ENCODE data around the gene SENP7.
"Not testable (repeated sequence)": the region's sequence is repeated elsewhere in the genome, so short reads cannot be mapped to it uniquely, and the experiment has no call there.

The SENP7 gene, protein sequence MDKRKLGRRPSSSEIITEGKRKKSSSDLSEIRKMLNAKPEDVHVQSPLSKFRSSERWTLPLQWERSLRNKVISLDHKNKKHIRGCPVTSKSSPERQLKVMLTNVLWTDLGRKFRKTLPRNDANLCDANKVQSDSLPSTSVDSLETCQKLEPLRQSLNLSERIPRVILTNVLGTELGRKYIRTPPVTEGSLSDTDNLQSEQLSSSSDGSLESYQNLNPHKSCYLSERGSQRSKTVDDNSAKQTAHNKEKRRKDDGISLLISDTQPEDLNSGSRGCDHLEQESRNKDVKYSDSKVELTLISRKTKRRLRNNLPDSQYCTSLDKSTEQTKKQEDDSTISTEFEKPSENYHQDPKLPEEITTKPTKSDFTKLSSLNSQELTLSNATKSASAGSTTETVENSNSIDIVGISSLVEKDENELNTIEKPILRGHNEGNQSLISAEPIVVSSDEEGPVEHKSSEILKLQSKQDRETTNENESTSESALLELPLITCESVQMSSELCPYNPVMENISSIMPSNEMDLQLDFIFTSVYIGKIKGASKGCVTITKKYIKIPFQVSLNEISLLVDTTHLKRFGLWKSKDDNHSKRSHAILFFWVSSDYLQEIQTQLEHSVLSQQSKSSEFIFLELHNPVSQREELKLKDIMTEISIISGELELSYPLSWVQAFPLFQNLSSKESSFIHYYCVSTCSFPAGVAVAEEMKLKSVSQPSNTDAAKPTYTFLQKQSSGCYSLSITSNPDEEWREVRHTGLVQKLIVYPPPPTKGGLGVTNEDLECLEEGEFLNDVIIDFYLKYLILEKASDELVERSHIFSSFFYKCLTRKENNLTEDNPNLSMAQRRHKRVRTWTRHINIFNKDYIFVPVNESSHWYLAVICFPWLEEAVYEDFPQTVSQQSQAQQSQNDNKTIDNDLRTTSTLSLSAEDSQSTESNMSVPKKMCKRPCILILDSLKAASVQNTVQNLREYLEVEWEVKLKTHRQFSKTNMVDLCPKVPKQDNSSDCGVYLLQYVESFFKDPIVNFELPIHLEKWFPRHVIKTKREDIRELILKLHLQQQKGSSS

GRCh38 chr3:101512646-101513418 is at the start of gene SENP7:
SENP7 (minus strand) TSS chr3:101513212; CDS start chr3:101513130, 82 bp downstream.
- H3K27ac ChIP-seq: peak within 1 kb of the TSS; percentile 94 to 96
- H3K4me3 ChIP-seq: peak within 1 kb of the TSS; percentile 97
- no peak for TF ChIP-seq CTCF (IDR thresholded peaks at IDR 0.05)
- peak; percentile 85 for DNase-seq (ENCODE audit: low spot score)

- Histone ChIP-seq H3K27ac (peak within 1 kb of the TSS; percentile 91 to 92), H3K4me3 (peak within 1 kb of the TSS; percentile 83)
- DNase-seq (ENCODE audit: low spot score): peak; percentile 95
- TF ChIP-seq CTCF (IDR thresholded peaks at IDR 0.05): no peak
These were observed 48.8 kb upstream of the SENP7 start, which contains the start of gene TRMT10C for GRCh38 chr3:101561630-101562328. TRMT10C (plus strand) TSS chr3:101561868; CDS start chr3:101564782, 2,914 bp downstream.

DNA sequence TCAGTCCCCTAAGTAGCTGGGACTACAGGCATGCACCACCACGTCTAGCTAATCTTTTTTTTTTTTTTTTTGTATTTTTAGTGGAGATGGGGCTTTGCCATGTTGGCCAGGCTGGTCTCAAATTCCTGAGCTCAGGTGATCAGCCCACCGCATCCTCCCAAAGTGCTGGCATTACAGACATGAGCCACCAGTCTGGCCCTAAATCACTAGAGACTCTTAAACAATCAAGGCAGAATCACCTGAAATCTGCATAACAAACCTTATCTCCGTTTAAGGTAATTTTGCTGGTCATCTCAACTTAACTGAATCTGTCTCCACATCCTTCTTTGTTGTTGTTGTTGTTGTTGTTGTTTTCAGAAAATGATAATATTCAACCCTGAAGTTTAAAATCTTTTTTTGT is 43.1 kb upstream of the SENP7 start:
- Histone ChIP-seq H3K4me3 (no peak overlapping the region), H3K27ac (no peak overlapping the region)
- no peak for DNase-seq (ENCODE audit: low spot score)
- TF ChIP-seq CTCF (IDR thresholded peaks at IDR 0.05): no peak

GRCh38 chr3:101553381-101553780 is 40.4 kb upstream of the SENP7 start:
- DNase-seq (ENCODE audit: low spot score); H3K4me3 ChIP-seq; H3K27ac ChIP-seq: not testable (repeated sequence)

GRCh38 chr3:101551359-101552081 is 38.5 kb upstream of the SENP7 start:
- DNase-seq (ENCODE audit: low spot score); H3K27ac ChIP-seq; H3K4me3 ChIP-seq: not testable (repeated sequence)

- TF ChIP-seq CTCF (IDR thresholded peaks at IDR 0.05): no peak
- Histone ChIP-seq H3K4me3 (no peak overlapping the region), H3K27ac (no peak overlapping the region)
- DNase-seq (ENCODE audit: low spot score): no peak
These were observed 36.5 kb upstream of the SENP7 start for GRCh38 chr3:101549473-101549872.
